SK-N-SH treated with all-trans-retinoic acid at 6 μM for 48 hours (cell line): Measurements from ENCODE around the gene UBE2M.

Experiments used
- ATAC-seq: fragments of 200-7000 bp; cut with Tn5 transposase; 3 replicates; pipeline ENCODE4 v1.9.1; 2020; ENCODE audit warnings: mild to moderate bottlenecking, moderate library complexity
- BACH2 ChIP-seq: fragments of 250-450 bp; sonication (Bioruptor Pico); IDR thresholded peaks from 2 replicates; pipeline ENCODE4 v1.9.0; 2021; ENCODE audit warnings: mild to moderate bottlenecking, borderline replicate concordance
- CREB5 ChIP-seq: fragments of 250-450 bp; sonication (Bioruptor Pico); IDR thresholded peaks from 2 replicates; pipeline ENCODE4 v1.5.1; 2020; ENCODE audit warnings: low read depth, mild to moderate bottlenecking, moderate library complexity
- CSDC2 ChIP-seq: fragments of 250-450 bp; sonication (Bioruptor Pico); IDR thresholded peaks from 2 replicates; pipeline ENCODE4 v1.5.0; 2020; ENCODE audit warnings: mild to moderate bottlenecking, moderate library complexity
- CSRNP3 ChIP-seq: fragments of 250-450 bp; sonication (Bioruptor Pico); IDR thresholded peaks from 2 replicates; pipeline ENCODE4 v1.5.1; 2021; ENCODE audit warnings: mild to moderate bottlenecking, moderate library complexity
- GLIS3 ChIP-seq: fragments of 250-450 bp; sonication (Bioruptor Pico); IDR thresholded peaks from 2 replicates; pipeline ENCODE4 v1.5.0; 2020; ENCODE audit warnings: mild to moderate bottlenecking, moderate library complexity
- ISL1 ChIP-seq: fragments of 250-450 bp; sonication (Bioruptor Pico); IDR thresholded peaks from 2 replicates; pipeline ENCODE4 v2.1.2; 2022; ENCODE audit warnings: mild to moderate bottlenecking, moderate library complexity
- OSR1 ChIP-seq: fragments of 250-450 bp; sonication (Bioruptor Pico); IDR thresholded peaks from 2 replicates; pipeline ENCODE4 v1.8.0; 2022; ENCODE audit warnings: moderate library complexity, mild to moderate bottlenecking, inconsistent platforms
- PATZ1 ChIP-seq: fragments of 250-450 bp; sonication (Bioruptor Pico); IDR thresholded peaks from 2 replicates; pipeline ENCODE4 v1.8.0; 2020; ENCODE audit warnings: mild to moderate bottlenecking, moderate library complexity, borderline replicate concordance
- POU6F1 ChIP-seq: fragments of 250-450 bp; sonication (Bioruptor Pico); IDR thresholded peaks from 2 replicates; pipeline ENCODE4 v1.8.0; 2021; ENCODE audit warnings: low read depth, mild to moderate bottlenecking, moderate library complexity, borderline replicate concordance
- PPARA ChIP-seq: fragments of 250-450 bp; sonication (Bioruptor Pico); IDR thresholded peaks from 2 replicates; pipeline ENCODE4 v1.5.0; 2020; ENCODE audit warnings: mild to moderate bottlenecking, borderline replicate concordance
- SNAI2 ChIP-seq: fragments of 250-450 bp; sonication (Bioruptor Pico); IDR thresholded peaks from 2 replicates; pipeline ENCODE4 v1.5.0; 2020; ENCODE audit warnings: mild to moderate bottlenecking, moderate library complexity
- TCF4 ChIP-seq: fragments of 250-450 bp; sonication (Bioruptor Pico); IDR thresholded peaks from 2 replicates; pipeline ENCODE4 v1.8.0; 2021; ENCODE audit warnings: mild to moderate bottlenecking, moderate library complexity, borderline replicate concordance
- TOX ChIP-seq: fragments of 250-450 bp; sonication (Bioruptor Pico); IDR thresholded peaks from 2 replicates; pipeline ENCODE4 v1.8.0; 2021; ENCODE audit warnings: mild to moderate bottlenecking, moderate library complexity, borderline replicate concordance
- TSHZ2 ChIP-seq: fragments of 250-450 bp; sonication (Bioruptor Pico); IDR thresholded peaks from 2 replicates; pipeline ENCODE4 v1.5.0; 2020; ENCODE audit warnings: mild to moderate bottlenecking, moderate library complexity
- ZC3H10 ChIP-seq: fragments of 250-450 bp; sonication (Bioruptor Pico); IDR thresholded peaks from 2 replicates; pipeline ENCODE4 v1.5.1; 2021; ENCODE audit warnings: mild to moderate bottlenecking, moderate library complexity
- ZFP3 ChIP-seq: fragments of 250-450 bp; sonication (Bioruptor Pico); IDR thresholded peaks from 2 replicates; pipeline ENCODE4 v1.5.0; 2020; ENCODE audit warnings: mild to moderate bottlenecking, moderate library complexity
- ZFP30 ChIP-seq: fragments of 450-650 bp; formaldehyde crosslinking; IDR thresholded peaks from 2 replicates; pipeline ENCODE4 v1.5.0; 2022; ENCODE audit warnings: mild to moderate bottlenecking, moderate library complexity
- ZNF565 ChIP-seq: fragments of 450-650 bp; formaldehyde crosslinking; conservative IDR thresholded peaks from 2 replicates; pipeline ENCODE4 v1.5.0; 2020; ENCODE audit warnings: low read depth, mild to moderate bottlenecking, moderate library complexity
- ZNF70 ChIP-seq: fragments of 450-650 bp; formaldehyde crosslinking; IDR thresholded peaks from 2 replicates; pipeline ENCODE4 v1.5.0; 2020; ENCODE audit warnings: mild to moderate bottlenecking, moderate library complexity
- ZNF8 ChIP-seq: fragments of 450-650 bp; formaldehyde crosslinking; IDR thresholded peaks from 2 replicates; pipeline ENCODE4 v1.5.0; 2020; ENCODE audit warnings: mild to moderate bottlenecking, moderate library complexity

Gene UBE2M

GRCh38 chr19:58531034-58531840, 27.2 kb downstream of the UBE2M start:
- no peak for ATAC-seq
- TF ChIP-seq CSRNP3 (no peak), PPARA (CRISPR knock-in tag) (no peak), ZFP30 (no peak), GLIS3 (CRISPR knock-in tag) (no peak), PATZ1 (CRISPR knock-in tag) (no peak), SNAI2 (CRISPR knock-in tag) (no peak), ZNF565 (no peak), BACH2 (CRISPR knock-in tag) (no peak), CSDC2 (no peak), ZFP3 (CRISPR knock-in tag) (no peak), TCF4 (CRISPR knock-in tag) (no peak), POU6F1 (CRISPR knock-in tag) (no peak), ZNF8 (no peak), OSR1 (no peak), ZNF70 (CRISPR knock-in tag) (no peak), ZC3H10 (CRISPR knock-in tag) (no peak), TSHZ2 (no peak)

GRCh38 chr19:58529405-58529804, 29.0 kb downstream of the UBE2M start:
- ATAC-seq: no peak
- TF ChIP-seq PPARA (CRISPR knock-in tag): no peak
- TF ChIP-seq ZFP3 (CRISPR knock-in tag): no peak
- TF ChIP-seq SNAI2 (CRISPR knock-in tag): no peak
- TF ChIP-seq, all 23 proteins: peak for 0

- ATAC-seq: no peak
- no peak for TF ChIP-seq PATZ1 (CRISPR knock-in tag)
- TF ChIP-seq CSRNP3: no peak
- TF ChIP-seq TOX (CRISPR knock-in tag): no peak
- no peak for TF ChIP-seq ZNF70 (CRISPR knock-in tag)
- TF ChIP-seq OSR1: no peak
- TF ChIP-seq CSDC2: no peak
- no peak for TF ChIP-seq POU6F1 (CRISPR knock-in tag)
- TF ChIP-seq ZFP3 (CRISPR knock-in tag): no peak
- no peak for TF ChIP-seq CREB5 (CRISPR knock-in tag)
- no peak for TF ChIP-seq ISL1 (CRISPR knock-in tag)
- no peak for TF ChIP-seq PPARA (CRISPR knock-in tag)
- no peak for TF ChIP-seq GLIS3 (CRISPR knock-in tag)
These were observed 35.7 kb downstream of the UBE2M start for GRCh38 chr19:58522709-58523108.
